ENCODE data around the gene MRPL3. TPM values are rescaled to one million over a fixed set of nuclear protein-coding genes. Genes with fewer than 3 reads are reported as not detected.

The MRPL3 gene
- total and polyA plus RNA-seq, 10 of the 15 experiments (the other 5 are each of a cell fraction or from before 2014, with no cell fraction given), result 91.6 to 307 (median 198) TPM

- TF ChIP-seq, protein P1, sequence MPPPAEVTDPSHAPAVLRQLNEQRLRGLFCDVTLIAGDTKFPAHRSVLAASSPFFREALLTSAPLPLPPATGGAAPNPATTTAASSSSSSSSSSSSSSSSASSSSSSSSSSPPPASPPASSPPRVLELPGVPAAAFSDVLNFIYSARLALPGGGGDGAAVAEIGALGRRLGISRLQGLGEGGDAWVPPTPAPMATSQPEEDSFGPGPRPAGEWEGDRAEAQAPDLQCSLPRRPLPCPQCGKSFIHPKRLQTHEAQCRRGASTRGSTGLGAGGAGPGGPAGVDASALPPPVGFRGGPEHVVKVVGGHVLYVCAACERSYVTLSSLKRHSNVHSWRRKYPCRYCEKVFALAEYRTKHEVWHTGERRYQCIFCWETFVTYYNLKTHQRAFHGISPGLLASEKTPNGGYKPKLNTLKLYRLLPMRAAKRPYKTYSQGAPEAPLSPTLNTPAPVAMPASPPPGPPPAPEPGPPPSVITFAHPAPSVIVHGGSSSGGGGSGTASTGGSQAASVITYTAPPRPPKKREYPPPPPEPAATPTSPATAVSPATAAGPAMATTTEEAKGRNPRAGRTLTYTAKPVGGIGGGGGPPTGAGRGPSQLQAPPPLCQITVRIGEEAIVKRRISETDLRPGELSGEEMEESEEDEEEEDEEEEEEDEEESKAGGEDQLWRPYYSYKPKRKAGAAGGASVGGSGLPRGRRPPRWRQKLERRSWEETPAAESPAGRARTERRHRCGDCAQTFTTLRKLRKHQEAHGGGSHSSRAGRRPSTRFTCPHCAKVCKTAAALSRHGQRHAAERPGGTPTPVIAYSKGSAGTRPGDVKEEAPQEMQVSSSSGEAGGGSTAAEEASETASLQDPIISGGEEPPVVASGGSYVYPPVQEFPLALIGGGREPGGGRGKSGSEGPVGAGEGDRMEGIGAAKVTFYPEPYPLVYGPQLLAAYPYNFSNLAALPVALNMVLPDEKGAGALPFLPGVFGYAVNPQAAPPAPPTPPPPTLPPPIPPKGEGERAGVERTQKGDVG (CRISPR knock-in tag; IDR thresholded peaks at IDR 0.05), result no peak
- no peak for TF ChIP-seq FOXM1 (IDR thresholded peaks at IDR 0.05; ENCODE audit: low read depth, low read length)
- TF ChIP-seq NFYA (IDR thresholded peaks at IDR 0.05; ENCODE audit: borderline replicate concordance, low read depth, low read length), result no peak
- TF ChIP-seq NFYB (IDR thresholded peaks at IDR 0.05; ENCODE audit: insufficient read depth, low read depth, low read length), result no peak
- no peak for TF ChIP-seq MXI1 (IDR thresholded peaks at IDR 0.05; ENCODE audit: low read depth, low read length)
- no peak for TF ChIP-seq PAX8 (IDR thresholded peaks at IDR 0.05)
- no peak for TF ChIP-seq RBBP5 (conservative IDR thresholded peaks at IDR 0.05)
These were observed 18.2 kb downstream of the MRPL3 start (continued) for GRCh38 chr3:131484496-131485111.

DNA sequence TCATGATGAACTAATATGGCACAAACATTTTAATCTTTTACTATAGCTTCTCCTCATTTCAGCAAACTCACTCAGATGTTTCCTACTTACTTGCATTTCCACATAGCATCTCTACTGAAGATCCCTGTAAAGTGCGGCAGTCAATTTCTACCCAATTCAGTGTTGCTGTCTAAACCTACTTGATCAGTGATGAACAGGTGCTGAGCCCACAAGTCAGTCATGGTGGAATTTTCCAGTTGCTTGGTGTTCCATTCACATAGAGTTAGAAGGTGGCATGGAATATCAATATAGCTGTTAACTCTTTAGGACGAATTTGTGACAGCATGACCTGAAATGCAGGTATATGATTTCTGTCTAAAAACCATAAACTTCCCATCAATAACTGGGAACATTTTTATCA is 22.7 kb downstream of the MRPL3 start:
- no peak overlapping the region for H2AFZ ChIP-seq (ENCODE audit: control insufficient read depth, low read depth, low read length)
- intact Hi-C loops (cut with micrococcal nuclease; ENCODE audit: unreplicated experiment) (no loop called here), in situ Hi-C loops (cut with MboI) (no loop called here)
- H3K4me2 ChIP-seq (ENCODE audit: control insufficient read depth, insufficient read depth), result no peak overlapping the region
- H3K9me3 ChIP-seq (replicated peaks; ENCODE audit: control insufficient read depth, insufficient read depth, low read length), result no peaks in the 10 kb centered on the region
- H3K4me1 ChIP-seq (ENCODE audit: control insufficient read depth, insufficient read depth, low read length), result no peaks in the 10 kb centered on the region
- 97% methylated on average over 2 of the region's 2 CpGs for WGBS (ENCODE audit: insufficient coverage, insufficient replicate concordance, low lambda C conversion rate, missing lambda C conversion rate)
- no peak for DNase-seq (ENCODE audit: low read depth, low spot score)
- no peak overlapping the region for H3K4me3 ChIP-seq
- peaks cover 0 to 5% of the 10 kb centered on the region in 2 experiments; a peak in 2 of 4 replicates for H3K36me3 ChIP-seq (ENCODE audit: control insufficient read depth in 2 of 2, insufficient read depth in 2 of 2, low read length in 1 of 2)
- FAIRE-seq, result no peak
- H4K20me1 ChIP-seq (ENCODE audit: control insufficient read depth, insufficient read depth), result no peaks in the 10 kb centered on the region
- no peaks in the 10 kb centered on the region; the same call in 1 of the 2 replicates for H3K79me2 ChIP-seq (ENCODE audit: control insufficient read depth, insufficient read depth, low read length)
- no peak overlapping the region for H3K27ac ChIP-seq (ENCODE audit: control insufficient read depth, insufficient read depth)
- POLR2A ChIA-PET, result no interaction called here
- H3K27me3 ChIP-seq (replicated peaks in 1 of 2; ENCODE audit: control insufficient read depth in 2 of 2, insufficient read depth in 2 of 2, low read length in 1 of 2), result no peaks in the 10 kb centered on the region
- BruUV-seq (replicated peaks), result no TSS peak
- CTCF ChIA-PET, result interaction anchor here (1.7 kb wide), 1 partner anchor 9 kb away, joined by 5 read pairs; no protein-coding TSS in a partner anchor
- RAD21 ChIA-PET (ENCODE audit: unreplicated experiment), result no interaction called here
- H3K9ac ChIP-seq (ENCODE audit: control insufficient read depth, insufficient read depth, low read length), result no peak overlapping the region
- no peak for ATAC-seq
- SMC1A ChIA-PET (ENCODE audit: uncharacterized antibody, unreplicated experiment), result interaction anchor here (1.3 to 1.8 kb wide), 3 partner anchors 8 to 16 kb away, joined by 4 to 6 read pairs (median 5); no protein-coding TSS in a partner anchor
- TF ChIP-seq CUX1 (IDR thresholded peaks at IDR 0.05; ENCODE audit: insufficient replicate concordance, low read depth, low read length) (no peak), CHD2 (IDR thresholded peaks at IDR 0.05; ENCODE audit: borderline replicate concordance, low read depth, low read length) (no peak)
- TF ChIP-seq, protein P2, sequence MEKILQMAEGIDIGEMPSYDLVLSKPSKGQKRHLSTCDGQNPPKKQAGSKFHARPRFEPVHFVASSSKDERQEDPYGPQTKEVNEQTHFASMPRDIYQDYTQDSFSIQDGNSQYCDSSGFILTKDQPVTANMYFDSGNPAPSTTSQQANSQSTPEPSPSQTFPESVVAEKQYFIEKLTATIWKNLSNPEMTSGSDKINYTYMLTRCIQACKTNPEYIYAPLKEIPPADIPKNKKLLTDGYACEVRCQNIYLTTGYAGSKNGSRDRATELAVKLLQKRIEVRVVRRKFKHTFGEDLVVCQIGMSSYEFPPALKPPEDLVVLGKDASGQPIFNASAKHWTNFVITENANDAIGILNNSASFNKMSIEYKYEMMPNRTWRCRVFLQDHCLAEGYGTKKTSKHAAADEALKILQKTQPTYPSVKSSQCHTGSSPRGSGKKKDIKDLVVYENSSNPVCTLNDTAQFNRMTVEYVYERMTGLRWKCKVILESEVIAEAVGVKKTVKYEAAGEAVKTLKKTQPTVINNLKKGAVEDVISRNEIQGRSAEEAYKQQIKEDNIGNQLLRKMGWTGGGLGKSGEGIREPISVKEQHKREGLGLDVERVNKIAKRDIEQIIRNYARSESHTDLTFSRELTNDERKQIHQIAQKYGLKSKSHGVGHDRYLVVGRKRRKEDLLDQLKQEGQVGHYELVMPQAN (conservative IDR thresholded peaks at IDR 0.05), result no peak

Data from GM12878 (cell line).